ENCODE measurements around the gene EPN2. TPM values are rescaled to one million over a fixed set of nuclear protein-coding genes. Genes with fewer than 3 reads are reported as not detected.
"Not testable (repeated sequence)": the region's sequence is repeated elsewhere in the genome, so short reads cannot be mapped to it uniquely, and the experiment has no call there.

EPN2 gene
- polyA plus RNA-seq, 1 experiment = 21.2 TPM

- POLR2A ChIA-PET = interaction anchor here (0.6 kb wide), 1 partner anchor 29 kb away, joined by 6 read pairs; no protein-coding TSS in a partner anchor
- TF ChIP-seq CTCF (IDR thresholded peaks at IDR 0.05; ENCODE audit: insufficient read depth, low read depth, low read length) = no peak
- Histone ChIP-seq H3K27me3 (ENCODE audit: control insufficient read depth, insufficient read depth, low read length) (no peaks in the 10 kb centered on the region), H3K36me3 (ENCODE audit: control insufficient read depth, insufficient read depth, low read length) (no peaks in the 10 kb centered on the region), H3K4me3 (ENCODE audit: low read depth, low read length) (no peak overlapping the region)
- DNase-seq (ENCODE audit: low read depth) = no peak
- CTCF ChIA-PET = interaction anchor here (0.6 to 1.9 kb wide), 3 partner anchors 11 to 138 kb away, joined by 3 to 7 read pairs (median 4); partner anchors contain the start of gene B9D1
Observed at GRCh38 chr17:19275457-19276127, 38.4 kb downstream of the EPN2 start.

GRCh38 chr17:19278284-19278683 lies 41.1 kb downstream of the EPN2 start:
- CTCF ChIA-PET; H3K4me3 ChIP-seq (ENCODE audit: low read depth, low read length); H3K27me3 ChIP-seq (ENCODE audit: control insufficient read depth, insufficient read depth, low read length); H3K36me3 ChIP-seq (ENCODE audit: control insufficient read depth, insufficient read depth, low read length); POLR2A ChIA-PET; DNase-seq (ENCODE audit: low read depth): not testable (repeated sequence)

- no peak for DNase-seq (ENCODE audit: low read depth)
- Histone ChIP-seq H3K27me3 (ENCODE audit: control insufficient read depth, insufficient read depth, low read length) (no peaks in the 10 kb centered on the region), H3K36me3 (ENCODE audit: control insufficient read depth, insufficient read depth, low read length) (peaks cover 6% of the 10 kb centered on the region), H3K4me3 (ENCODE audit: low read depth, low read length) (no peak overlapping the region)
- CTCF ChIA-PET = no interaction called here
- TF ChIP-seq CTCF (IDR thresholded peaks at IDR 0.05; ENCODE audit: insufficient read depth, low read depth, low read length) = no peak
- POLR2A ChIA-PET = no interaction called here
Observed at GRCh38 chr17:19278729-19279128, 41.6 kb downstream of the EPN2 start.

GRCh38 chr17:19281161-19281560 lies 44.0 kb downstream of the EPN2 start:
- Histone ChIP-seq H3K4me3 (ENCODE audit: low read depth, low read length) (no peak overlapping the region), H3K36me3 (ENCODE audit: control insufficient read depth, insufficient read depth, low read length) (peaks cover 8% of the 10 kb centered on the region), H3K27me3 (ENCODE audit: control insufficient read depth, insufficient read depth, low read length) (no peaks in the 10 kb centered on the region)
- POLR2A ChIA-PET = no interaction called here
- no peak for TF ChIP-seq CTCF (IDR thresholded peaks at IDR 0.05; ENCODE audit: insufficient read depth, low read depth, low read length)
- CTCF ChIA-PET = interaction anchor here (1.0 to 1.2 kb wide), 2 partner anchors 10 to 40 kb away, joined by 3 to 4 read pairs; no protein-coding TSS in a partner anchor
- DNase-seq (ENCODE audit: low read depth) = no peak

- ChIA-PET POLR2A (no interaction called here), CTCF (interaction anchor here (2.2 kb wide), 1 partner anchor 14 kb away, joined by 7 read pairs; no protein-coding TSS in a partner anchor)
- DNase-seq (ENCODE audit: low read depth) = no peak
- Histone ChIP-seq H3K36me3 (ENCODE audit: control insufficient read depth, insufficient read depth, low read length) (peaks cover 10% of the 10 kb centered on the region), H3K27me3 (ENCODE audit: control insufficient read depth, insufficient read depth, low read length) (no peaks in the 10 kb centered on the region), H3K4me3 (ENCODE audit: low read depth, low read length) (no peak overlapping the region)
- no peak for TF ChIP-seq CTCF (IDR thresholded peaks at IDR 0.05; ENCODE audit: insufficient read depth, low read depth, low read length)
Observed at GRCh38 chr17:19284005-19284959, 47.1 kb downstream of the EPN2 start.

All from BJ (cell line).